Measurements from ENCODE around the gene TFEB.
A peak's percentile ranks its signal among the peaks of the same experiment; 100 is the strongest.

Gene TFEB

GRCh38 chr6:41705996-41706835, 29.2 kb downstream of the TFEB start:
- peak; percentile 75 for DNase-seq (ENCODE audit: low spot score)

GRCh38 chr6:41705311-41705995, 30.0 kb downstream of the TFEB start:
- DNase-seq (ENCODE audit: low spot score): no peak

GRCh38 chr6:41704656-41705310, 30.6 kb downstream of the TFEB start:
- no peak for DNase-seq (ENCODE audit: low spot score)

- DNase-seq (ENCODE audit: low spot score): no peak
Measured at GRCh38 chr6:41704028-41704427, 31.4 kb downstream of the TFEB start.

GRCh38 chr6:41702771-41703494, 32.5 kb downstream of the TFEB start:
- DNase-seq (ENCODE audit: low spot score): no peak

- no peak for DNase-seq (ENCODE audit: low spot score)
Measured at GRCh38 chr6:41702089-41702745, 33.2 kb downstream of the TFEB start.

GRCh38 chr6:41700463-41701347, 34.7 kb downstream of the TFEB start:
- DNase-seq (ENCODE audit: low spot score): no peak

- DNase-seq (ENCODE audit: low spot score): no peak
Measured at GRCh38 chr6:41699063-41699462, 36.3 kb downstream of the TFEB start.

GRCh38 chr6:41697861-41698781, 37.3 kb downstream of the TFEB start:
- no peak for DNase-seq (ENCODE audit: low spot score)

GRCh38 chr6:41696788-41697187, 38.6 kb downstream of the TFEB start:
- DNase-seq (ENCODE audit: low spot score): no peak

- DNase-seq (ENCODE audit: low spot score): no peak
Measured at GRCh38 chr6:41695825-41696224, 39.6 kb downstream of the TFEB start.

- DNase-seq (ENCODE audit: low spot score): no peak
Measured at GRCh38 chr6:41694815-41695526, 40.4 kb downstream of the TFEB start.

GRCh38 chr6:41693281-41694240, 41.8 kb downstream of the TFEB start:
- DNase-seq (ENCODE audit: low spot score): no peak

- DNase-seq (ENCODE audit: low spot score): no peak
Measured at GRCh38 chr6:41692730-41693129, 42.7 kb downstream of the TFEB start.

GRCh38 chr6:41692080-41692675, 43.2 kb downstream of the TFEB start:
- DNase-seq (ENCODE audit: low spot score): no peak

- DNase-seq (ENCODE audit: low spot score): no peak
Measured at GRCh38 chr6:41691426-41692079, 43.9 kb downstream of the TFEB start.
